ENCODE data around the gene PI16. TPM values are rescaled to one million over a fixed set of nuclear protein-coding genes. Genes with fewer than 3 reads are reported as not detected.
"Not testable (repeated sequence)": the region's sequence is repeated elsewhere in the genome, so short reads cannot be mapped to it uniquely, and the experiment has no call there.

The PI16 gene
- total and polyA plus RNA-seq, 2 experiments from 2014 or later: 227 to 390 TPM

DNA sequence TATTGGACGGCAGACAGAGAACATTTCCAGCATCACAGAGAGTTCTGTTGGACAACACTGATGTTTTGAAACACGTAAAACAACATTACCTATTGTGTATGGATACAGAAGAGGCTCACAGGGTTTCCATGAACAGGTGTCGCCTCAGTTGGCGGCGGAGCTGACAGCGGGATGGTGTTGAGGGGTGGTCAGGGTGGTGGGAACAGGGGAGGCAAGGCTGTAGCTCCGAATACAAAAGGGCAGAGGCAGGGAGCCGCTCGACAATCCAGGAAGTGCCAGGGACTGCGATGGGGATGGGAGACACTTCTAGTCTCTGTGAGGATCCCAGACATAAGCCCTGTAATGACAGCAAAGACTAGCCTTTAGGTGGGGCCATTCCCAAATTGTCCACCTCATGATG, 14.5 kb upstream of the PI16 start:
- H3K27me3 ChIP-seq (replicated peaks; ENCODE audit: insufficient read depth): no peaks in the 10 kb centered on the region
- no peak for TF ChIP-seq EZH2 (IDR thresholded peaks at IDR 0.05; ENCODE audit: insufficient read depth, poor library complexity, severe bottlenecking)
- TF ChIP-seq EZH2phosphoT487 (IDR thresholded peaks at IDR 0.05; ENCODE audit: insufficient read depth, low read depth): no peak
- H3F3A ChIP-seq (ENCODE audit: insufficient read depth): 0 out of 2 replicates have a peak, but pooled peaks cover 6% of the 10 kb centered on the region
- H3K79me2 ChIP-seq (ENCODE audit: insufficient read depth): no peaks in the 10 kb centered on the region
- H3K27ac ChIP-seq: no peak overlapping the region
- no peak overlapping the region for H3K9ac ChIP-seq
- 91 to 92% methylated on average over 10 of the region's 10 CpGs for WGBS, 2 experiments (ENCODE audit: low coverage in 1 of 2, low lambda C conversion rate in 2 of 2, missing lambda C conversion rate in 2 of 2)
- H2AFZ ChIP-seq: no peak overlapping the region
- H3K4me3 ChIP-seq: no peak overlapping the region
- in situ Hi-C loops (cut with MboI): no loop called here
- DNase-seq: no peak
- H3K9me3 ChIP-seq (ENCODE audit: low read depth): no peaks in the 10 kb centered on the region
- H3K4me2 ChIP-seq (ENCODE audit: unreplicated experiment): no peak overlapping the region
- no peaks in the 10 kb centered on the region for H4K20me1 ChIP-seq (ENCODE audit: insufficient read depth)
- H3K4me1 ChIP-seq (ENCODE audit: insufficient read depth): peaks cover 17% of the 10 kb centered on the region
- H3K36me3 ChIP-seq (ENCODE audit: low read depth): no peaks in the 10 kb centered on the region
- no peaks in the 10 kb centered on the region for H3K9me2 ChIP-seq (ENCODE audit: insufficient read depth)

DNA sequence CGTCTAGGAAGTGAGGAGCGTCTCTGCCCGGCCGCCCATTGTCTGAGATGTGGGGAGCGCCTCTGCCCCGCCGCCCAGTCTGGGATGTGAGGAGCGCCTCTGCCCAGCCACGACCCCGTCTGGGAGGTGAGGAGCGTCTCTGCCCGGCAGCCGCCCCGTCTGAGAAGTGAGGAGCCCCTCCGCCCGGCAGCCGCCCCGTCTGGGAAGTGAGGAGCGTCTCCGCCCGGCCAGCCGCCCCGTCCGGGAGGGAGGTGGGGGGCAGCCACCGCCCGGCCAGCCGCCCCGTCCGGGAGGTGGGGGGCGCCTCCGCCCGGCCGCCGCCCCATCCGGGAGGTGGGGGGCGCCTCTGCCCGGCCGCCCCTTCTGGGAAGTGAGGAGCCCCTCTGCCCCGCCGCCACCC, 13.0 kb upstream of the PI16 start:
- H3K9ac ChIP-seq; in situ Hi-C loops (cut with MboI); DNase-seq; H3F3A ChIP-seq (ENCODE audit: insufficient read depth); H3K4me2 ChIP-seq (ENCODE audit: unreplicated experiment); H3K27me3 ChIP-seq (replicated peaks; ENCODE audit: insufficient read depth); H3K9me3 ChIP-seq (ENCODE audit: low read depth); H2AFZ ChIP-seq; H3K79me2 ChIP-seq (ENCODE audit: insufficient read depth); H3K4me3 ChIP-seq; H3K9me2 ChIP-seq (ENCODE audit: insufficient read depth); H3K27ac ChIP-seq; H3K36me3 ChIP-seq (ENCODE audit: low read depth); H4K20me1 ChIP-seq (ENCODE audit: insufficient read depth): not testable (repeated sequence)
- H3K4me1 ChIP-seq (ENCODE audit: insufficient read depth): peaks cover 17% of the 10 kb centered on the region
- 92% methylated on average over 26 of the region's 40 CpGs; no CpG with 5 or more reads in 1 of the 2 experiments for WGBS, 2 experiments (ENCODE audit: low coverage in 1 of 2, low lambda C conversion rate in 2 of 2, missing lambda C conversion rate in 2 of 2)

DNA sequence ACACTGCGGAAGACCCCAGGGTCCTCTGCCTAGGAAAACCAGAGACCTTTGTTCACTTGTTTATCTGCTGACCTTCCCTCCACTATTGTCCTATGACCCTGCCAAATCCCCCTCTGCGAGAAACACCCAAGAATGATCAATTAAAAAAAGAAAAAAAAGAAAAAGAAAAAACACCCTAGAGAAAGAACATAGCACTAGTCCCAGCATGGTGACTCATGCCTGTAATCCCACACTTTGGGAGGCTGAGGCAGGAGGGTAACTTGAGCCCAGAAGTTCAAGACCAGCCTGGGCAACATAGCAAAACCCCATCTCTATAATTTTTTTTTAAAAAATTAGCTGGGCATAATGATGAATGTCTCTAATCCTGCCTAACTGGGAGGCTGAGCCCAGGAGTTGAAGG, 12.2 kb upstream of the PI16 start:
- H3K79me2 ChIP-seq (ENCODE audit: insufficient read depth); H3F3A ChIP-seq (ENCODE audit: insufficient read depth); DNase-seq; H3K36me3 ChIP-seq (ENCODE audit: low read depth); H2AFZ ChIP-seq; H3K9ac ChIP-seq; H3K27me3 ChIP-seq (replicated peaks; ENCODE audit: insufficient read depth); H3K4me3 ChIP-seq; H3K9me3 ChIP-seq (ENCODE audit: low read depth); in situ Hi-C loops (cut with MboI); H3K27ac ChIP-seq; H3K9me2 ChIP-seq (ENCODE audit: insufficient read depth); H4K20me1 ChIP-seq (ENCODE audit: insufficient read depth); H3K4me2 ChIP-seq (ENCODE audit: unreplicated experiment): not testable (repeated sequence)
- H3K4me1 ChIP-seq (ENCODE audit: insufficient read depth): peaks cover 17% of the 10 kb centered on the region
- WGBS, 2 experiments (ENCODE audit: low coverage in 1 of 2, low lambda C conversion rate in 2 of 2, missing lambda C conversion rate in 2 of 2): 79 to 83% methylated on average over 1 to 2 of the region's 2 CpGs

DNA sequence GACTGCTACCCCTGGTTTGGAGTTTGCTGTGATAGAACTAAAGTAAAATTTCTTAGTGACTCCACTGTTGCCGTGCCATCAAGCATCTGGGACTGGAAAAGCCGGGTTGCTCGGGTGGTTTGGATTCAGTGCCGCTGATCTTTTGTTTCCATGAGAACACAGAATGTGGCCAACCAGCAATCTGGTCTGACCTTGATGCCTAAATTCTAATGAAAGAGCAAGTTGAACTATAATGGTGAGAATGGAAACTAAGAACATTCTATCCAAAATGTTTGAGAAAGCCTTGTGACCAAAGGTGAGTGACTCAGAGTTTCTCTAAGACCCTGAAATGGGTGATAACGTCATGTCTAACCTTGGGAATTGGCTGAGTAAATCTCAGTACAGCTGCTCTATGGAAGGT, 9.9 kb upstream of the PI16 start:
- H3K27ac ChIP-seq: no peak overlapping the region
- TF ChIP-seq EZH2phosphoT487 (IDR thresholded peaks at IDR 0.05; ENCODE audit: insufficient read depth, low read depth) (no peak), EZH2 (IDR thresholded peaks at IDR 0.05; ENCODE audit: insufficient read depth, poor library complexity, severe bottlenecking) (no peak)
- no peak overlapping the region for H3K4me2 ChIP-seq (ENCODE audit: unreplicated experiment)
- no peak overlapping the region for H2AFZ ChIP-seq
- H3K27me3 ChIP-seq (replicated peaks; ENCODE audit: insufficient read depth): no peaks in the 10 kb centered on the region
- H3F3A ChIP-seq (ENCODE audit: insufficient read depth): peaks cover 2% of the 10 kb centered on the region; the same call in 1 of the 2 replicates
- no peak overlapping the region for H3K4me3 ChIP-seq
- H3K9me3 ChIP-seq (ENCODE audit: low read depth): no peaks in the 10 kb centered on the region
- H3K36me3 ChIP-seq (ENCODE audit: low read depth): no peaks in the 10 kb centered on the region
- no peaks in the 10 kb centered on the region for H4K20me1 ChIP-seq (ENCODE audit: insufficient read depth)
- 52 to 55% methylated on average over 5 of the region's 5 CpGs for WGBS, 2 experiments (ENCODE audit: low coverage in 1 of 2, low lambda C conversion rate in 2 of 2, missing lambda C conversion rate in 2 of 2)
- 0 out of 2 replicates have a peak, but pooled peaks cover 5% of the 10 kb centered on the region for H3K4me1 ChIP-seq (ENCODE audit: insufficient read depth)
- no peaks in the 10 kb centered on the region for H3K9me2 ChIP-seq (ENCODE audit: insufficient read depth)
- no peak overlapping the region for H3K9ac ChIP-seq
- in situ Hi-C loops (cut with MboI): no loop called here
- H3K79me2 ChIP-seq (ENCODE audit: insufficient read depth): no peaks in the 10 kb centered on the region
- no peak for DNase-seq

DNA sequence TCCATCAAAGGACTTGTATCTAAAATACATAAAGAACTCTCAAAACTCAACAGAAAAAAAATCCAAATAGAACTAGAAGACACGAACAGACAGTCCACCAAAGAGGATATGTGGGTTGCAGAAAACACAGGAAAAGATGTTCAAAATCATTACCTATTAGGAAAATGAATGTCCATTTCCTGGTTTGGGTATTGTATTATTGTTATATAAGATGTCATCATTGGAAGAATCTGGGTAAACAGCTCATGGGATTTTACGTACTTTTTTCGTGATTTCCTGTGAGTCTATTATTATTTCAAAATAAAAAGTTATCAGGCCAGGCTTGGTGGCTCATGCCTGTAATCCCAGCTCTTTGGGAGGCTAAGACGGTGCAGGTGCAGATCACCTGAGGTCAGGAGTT, 9.2 kb upstream of the PI16 start:
- Histone ChIP-seq H3K4me3 (no peak overlapping the region), H2AFZ (no peak overlapping the region), H3K36me3 (ENCODE audit: low read depth) (no peaks in the 10 kb centered on the region), H3F3A (ENCODE audit: insufficient read depth) (peaks cover 8% of the 10 kb centered on the region; the same call in 1 of the 2 replicates), H3K79me2 (ENCODE audit: insufficient read depth) (no peaks in the 10 kb centered on the region), H3K27me3 (replicated peaks; ENCODE audit: insufficient read depth) (no peaks in the 10 kb centered on the region), H3K27ac (no peak overlapping the region), H3K4me1 (ENCODE audit: insufficient read depth) (0 out of 2 replicates have a peak, but pooled peaks cover 10% of the 10 kb centered on the region), H3K9me2 (ENCODE audit: insufficient read depth) (no peaks in the 10 kb centered on the region), H3K9me3 (ENCODE audit: low read depth) (no peaks in the 10 kb centered on the region), H3K4me2 (ENCODE audit: unreplicated experiment) (no peak overlapping the region), H3K9ac (no peak overlapping the region), H4K20me1 (ENCODE audit: insufficient read depth) (no peaks in the 10 kb centered on the region)
- TF ChIP-seq EZH2phosphoT487 (IDR thresholded peaks at IDR 0.05; ENCODE audit: insufficient read depth, low read depth): no peak
- no peak for TF ChIP-seq EZH2 (IDR thresholded peaks at IDR 0.05; ENCODE audit: insufficient read depth, poor library complexity, severe bottlenecking)
- in situ Hi-C loops (cut with MboI): no loop called here
- no peak for DNase-seq
- 80 to 83% methylated on average over 4 of the region's 4 CpGs for WGBS, 2 experiments (ENCODE audit: low coverage in 1 of 2, low lambda C conversion rate in 2 of 2, missing lambda C conversion rate in 2 of 2)

Measured in GM23248 (cell line).